GM03348 (cell line): Measurements from ENCODE around the gene CDR2.
A peak's percentile ranks its signal among the peaks of the same experiment; 100 is the strongest.

Experiments
- DNase-seq: peaks from one replicate; pipeline ENCODE4 v3.0.0; 2012; ENCODE audit warnings: low spot score

Gene CDR2

DNA sequence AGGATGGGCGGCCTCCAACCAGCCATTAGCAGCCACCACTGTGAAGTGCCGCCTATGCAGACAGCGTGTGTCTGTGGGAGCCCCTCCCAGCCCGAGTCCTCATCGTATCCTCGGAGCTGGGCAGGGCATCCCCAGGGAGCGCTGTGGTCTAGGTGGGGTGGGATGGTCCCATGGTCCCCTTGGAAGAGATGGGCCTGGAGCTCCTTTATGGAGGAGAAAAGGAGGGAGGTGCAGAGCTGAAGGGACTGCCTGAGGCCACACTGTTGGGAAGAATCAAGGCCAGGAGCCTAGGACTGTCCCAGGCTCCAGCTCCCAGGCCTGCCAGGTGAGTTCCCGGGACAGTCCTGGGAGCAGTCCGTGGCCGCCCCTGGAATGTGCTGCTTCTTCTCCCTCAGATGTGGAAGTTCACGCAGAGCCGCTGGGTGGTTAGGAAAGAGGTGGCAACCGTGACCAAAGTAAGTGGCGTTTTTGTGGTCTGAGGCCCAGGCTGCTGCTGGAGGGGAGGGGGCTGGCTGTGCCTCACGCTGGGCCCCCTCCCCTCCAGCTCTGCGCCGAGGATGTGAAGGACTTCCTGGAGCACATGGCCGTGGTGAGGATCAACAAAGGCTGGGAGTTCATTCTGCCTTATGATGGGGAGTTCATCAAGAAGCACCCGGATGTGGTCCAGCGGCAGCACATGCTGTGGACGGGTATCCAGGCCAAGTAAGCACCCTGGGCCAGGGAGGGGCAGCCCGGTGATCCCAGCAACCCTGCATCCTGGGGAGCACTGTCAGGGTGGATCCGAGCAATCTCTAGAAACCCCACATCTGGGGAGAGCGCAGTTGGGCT, 50.2 kb downstream of the CDR2 start:
- no peak for DNase-seq

GRCh38 chr16:22323173-22323958, 51.1 kb downstream of the CDR2 start:
- DNase-seq: no peak

DNA sequence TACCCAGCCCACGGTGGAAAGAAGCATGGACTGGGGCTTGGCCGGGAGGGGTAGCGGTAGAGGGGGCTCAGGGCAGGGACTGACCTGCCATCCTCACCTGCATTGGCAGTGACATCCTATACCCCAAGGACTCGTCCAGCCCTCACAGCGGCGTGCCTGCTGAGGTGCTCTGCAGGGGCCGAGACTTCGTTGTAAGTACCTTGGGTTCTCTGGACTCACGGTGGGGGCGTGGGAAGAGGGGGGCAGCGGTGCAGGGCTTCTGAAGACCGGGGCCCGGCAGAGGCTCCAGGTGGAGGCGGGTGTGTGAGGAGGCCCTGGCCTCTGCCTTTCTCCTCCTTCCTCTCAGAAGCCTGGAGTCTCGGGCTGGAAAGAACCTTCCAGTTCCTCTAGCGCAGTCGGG, 51.7 kb downstream of the CDR2 start:
- no peak for DNase-seq

GRCh38 chr16:22322021-22322471, 52.4 kb downstream of the CDR2 start:
- DNase-seq: no peak

- peak; percentile 83 for DNase-seq
These were observed 52.9 kb downstream of the CDR2 start for GRCh38 chr16:22321340-22322001.

DNA sequence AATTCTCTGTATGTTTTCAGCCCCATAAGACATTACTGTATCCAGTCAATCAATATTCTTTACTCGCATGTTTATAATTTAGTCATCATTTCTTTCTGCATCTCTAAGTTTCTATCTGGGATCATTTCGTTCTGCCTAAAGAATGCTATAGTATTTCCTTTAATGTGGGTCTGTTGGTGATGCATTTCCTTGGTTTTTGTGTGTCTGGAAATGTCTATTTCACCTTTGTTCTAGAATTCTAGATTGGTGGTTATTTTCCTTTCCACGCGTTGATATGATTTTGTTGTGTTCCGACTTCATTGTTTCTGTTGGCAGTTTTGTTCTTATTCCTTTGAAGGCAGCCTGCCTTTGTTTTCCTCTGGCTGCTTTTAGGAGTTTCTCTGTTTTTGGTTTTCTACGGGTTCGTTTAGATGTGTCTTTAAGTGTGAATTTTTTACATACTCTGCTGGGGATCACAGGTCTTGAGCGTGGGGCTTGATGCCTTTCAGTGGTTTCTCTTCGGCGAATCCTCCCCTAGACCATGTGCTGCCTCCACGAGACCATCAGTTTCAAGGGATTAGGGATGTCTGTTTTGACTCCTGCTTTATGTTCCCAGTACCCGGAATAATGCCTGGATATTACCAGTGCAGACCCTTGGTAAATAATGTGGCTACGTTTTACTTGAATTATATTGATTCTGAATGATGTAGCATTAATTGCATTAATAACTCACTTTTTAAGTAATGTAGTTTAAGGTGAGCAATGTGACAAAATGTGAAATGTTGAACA, 53.7 kb downstream of the CDR2 start:
- DNase-seq: no peak

DNA sequence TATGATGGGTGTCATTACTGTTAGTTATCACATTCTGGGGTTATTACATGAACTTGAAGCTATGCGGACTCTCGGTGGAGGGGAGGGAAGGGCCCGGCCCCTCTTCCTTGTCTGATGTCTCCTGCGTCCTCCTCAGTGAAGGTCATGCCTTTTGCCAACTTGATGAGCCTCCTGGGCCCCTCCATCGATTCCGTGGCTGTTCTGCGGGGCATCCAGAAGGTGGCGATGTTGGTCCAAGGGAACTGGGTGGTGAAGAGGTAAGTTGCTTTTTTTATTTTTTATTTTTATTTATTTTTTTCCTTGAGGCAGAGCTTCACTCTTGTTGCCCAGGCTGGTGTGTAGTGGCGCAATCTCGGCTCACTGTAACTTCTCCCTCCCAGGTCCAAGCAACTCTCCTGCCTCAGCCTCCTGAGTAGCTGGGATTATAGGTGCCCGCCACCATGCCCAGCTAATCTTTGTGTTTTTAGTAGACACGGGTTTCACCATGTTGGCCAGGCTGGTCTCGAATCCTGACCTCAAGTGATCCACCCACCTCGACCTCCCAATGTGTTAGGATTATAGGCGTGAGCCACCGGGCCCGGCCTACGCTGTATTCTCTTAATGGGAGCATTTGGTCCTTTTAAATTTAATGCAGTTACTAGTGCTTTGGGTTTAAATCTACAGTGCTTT, 55.6 kb downstream of the CDR2 start:
- peak; percentile 64 for DNase-seq

DNA sequence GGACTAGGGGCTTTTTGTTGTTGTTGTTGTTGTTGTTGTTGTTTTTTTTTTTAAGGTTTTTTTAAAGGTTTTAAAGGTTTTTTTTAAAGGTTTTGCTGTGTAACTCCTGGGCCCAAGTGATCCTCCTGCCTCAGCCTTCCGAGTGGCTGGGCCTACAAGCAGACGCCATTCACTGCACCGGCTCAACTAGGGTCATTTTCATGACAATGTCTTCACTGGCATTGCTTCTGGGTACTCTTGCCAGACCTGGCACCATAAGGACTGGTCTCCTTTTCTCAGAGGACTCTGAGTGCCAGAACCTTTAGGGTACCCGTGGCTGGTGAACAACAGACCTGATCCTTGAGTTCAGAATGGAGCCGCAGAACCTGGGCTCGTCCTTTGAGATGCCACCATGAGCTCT, 56.8 kb downstream of the CDR2 start:
- DNase-seq: no peak

DNA sequence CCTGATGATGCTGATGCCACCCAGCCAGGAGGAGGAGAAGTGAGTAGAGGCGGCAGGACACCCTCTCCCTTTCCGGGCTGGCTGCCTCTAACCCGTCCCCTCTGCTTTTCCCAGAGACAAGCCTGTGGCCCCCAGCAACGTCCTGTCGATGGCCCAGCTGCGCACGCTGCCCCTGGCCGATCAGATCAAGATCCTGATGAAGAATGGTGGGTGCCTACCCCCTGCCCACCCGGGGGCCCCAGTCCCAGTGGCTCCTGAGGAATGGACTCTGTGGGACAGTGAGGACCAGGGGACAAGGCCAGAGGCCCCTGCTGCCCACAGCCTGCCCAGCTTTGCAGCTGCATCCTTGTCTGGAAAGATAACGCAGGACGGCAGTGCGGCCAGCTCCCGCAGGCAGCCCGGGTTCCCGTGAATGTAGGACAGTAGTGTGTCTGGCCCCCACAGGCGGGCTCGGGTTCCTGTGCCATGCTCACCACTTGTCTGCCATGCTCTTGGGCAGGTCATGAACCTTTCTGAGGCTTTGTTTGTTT, 57.4 kb downstream of the CDR2 start:
- no peak for DNase-seq

- DNase-seq: no peak
These were observed 58.0 kb downstream of the CDR2 start for GRCh38 chr16:22316411-22316811.

DNA sequence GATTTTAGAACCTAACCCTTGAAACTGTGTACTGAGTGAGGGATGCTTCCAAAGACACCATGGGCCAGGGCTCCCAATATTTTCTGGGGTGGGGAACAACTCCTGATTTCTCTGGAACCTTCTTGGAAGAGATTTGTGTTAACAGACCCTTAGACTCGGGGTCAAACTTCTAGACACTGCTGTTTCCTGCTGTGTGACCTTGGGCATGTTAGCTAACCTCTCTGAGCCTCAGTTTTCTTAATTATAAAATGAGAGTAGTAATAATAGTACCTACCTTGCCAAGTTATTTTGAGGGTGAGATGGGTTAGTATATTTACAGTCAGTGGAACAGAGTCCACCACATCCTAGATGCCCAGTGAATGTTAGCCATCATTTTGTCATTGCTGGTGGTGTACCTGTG, 58.4 kb downstream of the CDR2 start:
- DNase-seq: no peak

GRCh38 chr16:22314661-22315626, 59.5 kb downstream of the CDR2 start:
- DNase-seq: no peak

GRCh38 chr16:22313876-22314470, 60.4 kb downstream of the CDR2 start:
- DNase-seq: no peak

- DNase-seq: no peak
These were observed 61.3 kb downstream of the CDR2 start for GRCh38 chr16:22312897-22313781.

GRCh38 chr16:22311520-22311919, 62.9 kb downstream of the CDR2 start:
- no peak for DNase-seq

DNA sequence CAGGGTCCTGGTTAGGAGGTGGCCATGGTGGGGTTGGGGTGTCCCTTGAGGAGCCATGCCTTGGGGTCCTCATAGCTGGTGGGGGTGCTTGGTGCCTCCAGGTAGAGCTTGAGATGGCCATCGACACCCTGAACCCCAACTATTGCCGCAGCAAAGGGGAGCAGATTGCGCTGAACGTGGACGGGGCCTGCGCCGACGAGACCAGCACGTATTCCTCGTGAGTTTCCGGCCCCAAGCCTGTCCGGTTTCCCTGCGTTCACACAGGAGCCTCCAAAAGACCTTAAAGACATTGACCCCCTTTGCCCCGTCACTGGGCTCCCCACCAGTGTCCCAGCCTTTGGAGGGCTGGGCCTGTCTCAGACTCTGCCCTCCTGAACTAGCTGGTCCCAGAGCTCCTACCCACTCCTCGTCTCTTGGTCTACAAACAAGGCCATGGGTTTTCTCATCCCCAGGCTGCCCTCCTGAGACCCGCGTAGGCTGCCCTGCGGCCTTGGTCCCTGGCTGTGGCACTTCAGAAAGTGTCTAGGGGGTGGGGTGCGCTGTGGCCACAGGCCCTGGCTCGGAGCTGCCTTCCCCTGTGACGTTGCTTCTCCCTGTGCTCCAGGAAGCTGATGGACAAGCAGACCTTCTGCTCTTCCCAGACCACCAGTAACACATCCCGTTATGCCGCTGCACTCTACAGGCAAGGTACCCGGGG, 65.4 kb downstream of the CDR2 start:
- no peak for DNase-seq

- DNase-seq: no peak
These were observed 66.6 kb downstream of the CDR2 start for GRCh38 chr16:22307838-22308237.

GRCh38 chr16:22306788-22307187, 67.6 kb downstream of the CDR2 start:
- no peak for DNase-seq
